Fibroblast of lung (primary cell): Measurements from ENCODE around the gene GSTA2. TPM values are rescaled to one million over a fixed set of nuclear protein-coding genes. Genes with fewer than 3 reads are reported as not detected.

Experiments
- DNase-seq, 2 donors: peaks; one replicate each; pipeline versions ENCODE4 v3.0.0 to v3.0.0-alpha.2; 2010; ENCODE audit warnings: low read depth in 2 of 2
- H2AFZ ChIP-seq: 2 replicates; pipeline ENCODE4 v1.5.1; 2012; ENCODE audit warnings: low read length, control low read depth, inconsistent platforms
- H3K27ac ChIP-seq: 2 replicates; pipeline ENCODE4 v1.5.1; 2011; ENCODE audit warnings: low read length, control low read depth; ENCODE audit not compliant: insufficient read depth
- H3K27me3 ChIP-seq: 2 replicates; pipeline ENCODE4 v1.5.1; 2011; ENCODE audit warnings: mild to moderate bottlenecking, low read length; ENCODE audit not compliant: control insufficient read depth, insufficient read depth
- H3K36me3 ChIP-seq: 2 replicates; pipeline ENCODE4 v1.5.1; 2011; ENCODE audit warnings: low read length; ENCODE audit not compliant: control insufficient read depth, insufficient read depth
- H3K4me1 ChIP-seq: 2 replicates; pipeline ENCODE4 v1.5.1; 2011; ENCODE audit warnings: low read length; ENCODE audit not compliant: control insufficient read depth, insufficient read depth; ENCODE audit errors: extremely low read depth
- H3K4me2 ChIP-seq: 2 replicates; pipeline ENCODE4 v1.5.1; 2011; ENCODE audit warnings: low read length, control low read depth; ENCODE audit not compliant: insufficient read depth; ENCODE audit errors: extremely low read depth
- H3K4me3 ChIP-seq, 4 experiments: fragments of 200-600 bp in 1 of 4; sonication (generic) in 1 of 4; replicated peaks in 1 of 4; 2 replicates each; pipeline ENCODE4 v1.5.1; 2011 to 2016; ENCODE audit warnings: low read length in 4 of 4, low read depth in 3 of 4, mild to moderate bottlenecking in 3 of 4, control low read depth in 2 of 4, inconsistent platforms in 1 of 4, mixed read lengths in 1 of 4; ENCODE audit not compliant: insufficient read depth in 1 of 4; ENCODE audit errors: control extremely low read depth in 1 of 4
- H3K79me2 ChIP-seq: 2 replicates; pipeline ENCODE4 v1.5.1; 2012; ENCODE audit warnings: mild to moderate bottlenecking, low read length, inconsistent platforms; ENCODE audit not compliant: control insufficient read depth, insufficient read depth
- H3K9ac ChIP-seq: 2 replicates; pipeline ENCODE4 v1.5.1; 2011; ENCODE audit warnings: mild to moderate bottlenecking, low read length, control low read depth; ENCODE audit not compliant: insufficient read depth
- H3K9me3 ChIP-seq: 2 replicates; pipeline ENCODE4 v1.5.1; 2012; ENCODE audit warnings: low read depth, low read length; ENCODE audit not compliant: control insufficient read depth, insufficient read depth
- H4K20me1 ChIP-seq: 2 replicates; pipeline ENCODE4 v1.5.1; 2011; ENCODE audit warnings: low read length; ENCODE audit not compliant: control insufficient read depth, insufficient read depth; ENCODE audit errors: extremely low read depth
- CTCF ChIP-seq, 2 donors: IDR thresholded peaks in 1 of 2; conservative IDR thresholded peaks in 1 of 2; 1 replicate in 1 of 2; 2 replicates in 1 of 2; pipeline ENCODE4 v1.5.1; 2011 to 2012; ENCODE audit warnings: low read length in 2 of 2, control low read depth in 1 of 2, inconsistent platforms in 1 of 2, low read depth in 1 of 2, mild to moderate bottlenecking in 1 of 2
- EZH2 ChIP-seq: IDR thresholded peaks from 2 replicates; pipeline ENCODE4 v1.5.1; 2012; ENCODE audit warnings: low read length, control low read depth, mild to moderate bottlenecking; ENCODE audit errors: missing control alignments
- polyA plus RNA-seq, 2 donors: library from polyadenylated mRNA; depleted of rRNA in 1 of 2; stranded (reverse) in 1 of 2; unstranded in 1 of 2; fragments of >200 nt; gene quantifications; 2 replicates each; pipeline ENCODE4 v1.2.1, GENCODE V29; 2011 to 2012; ENCODE audit warnings: missing spikeins in 1 of 2
- total RNA-seq: library from RNA; depleted of rRNA; stranded (reverse); fragments of >200 nt; gene quantifications from 2 replicates; pipeline ENCODE4 v1.2.1, GENCODE V29; 2014

The GSTA2 gene
- total and polyA plus RNA-seq, 2 donors (not counting 1 experiment from before 2014, with no cell fraction given) = not detected

- H3K4me3 ChIP-seq = no peak overlapping the region
- H3K9me3 ChIP-seq = no peaks in the 10 kb centered on the region
- no peak overlapping the region for H3K9ac ChIP-seq
- TF ChIP-seq CTCF (conservative IDR thresholded peaks at IDR 0.05 in 1 of 2, IDR thresholded peaks at IDR 0.05 in 1 of 2; ENCODE audit: low read depth in 1 of 2, low read length in 2 of 2) (no peak), EZH2 (no peak)
- H4K20me1 ChIP-seq = no peaks in the 10 kb centered on the region
- no peak overlapping the region for H3K27ac ChIP-seq
- no peak overlapping the region for H3K4me2 ChIP-seq
- H3K27me3 ChIP-seq = peaks cover 2% of the 10 kb centered on the region
- no peaks in the 10 kb centered on the region for H3K36me3 ChIP-seq
- H3K79me2 ChIP-seq = no peaks in the 10 kb centered on the region
- no peak overlapping the region for H2AFZ ChIP-seq
- DNase-seq = no peak
- no peaks in the 10 kb centered on the region for H3K4me1 ChIP-seq
Measured at GRCh38 chr6:52729576-52729975, 33.7 kb downstream of the GSTA2 start.

DNA sequence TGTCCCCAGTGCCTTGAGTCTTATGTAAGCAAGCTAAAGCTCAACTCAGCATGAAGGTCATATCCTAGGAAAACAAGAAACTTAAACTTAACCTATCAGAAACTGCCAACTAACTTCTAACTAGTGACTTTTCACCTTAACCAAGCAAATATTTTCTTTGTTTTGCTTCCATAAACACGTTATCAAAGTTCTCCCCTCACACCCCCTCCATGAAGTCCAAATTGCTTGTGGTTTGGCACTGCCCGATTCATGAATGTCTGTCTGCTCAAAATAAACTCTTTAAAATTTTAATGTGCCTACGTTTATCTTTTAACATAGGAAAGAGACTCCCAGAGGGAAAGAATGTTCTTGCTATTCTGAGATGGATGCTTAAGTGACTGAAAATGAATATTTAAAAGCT, 34.9 kb downstream of the GSTA2 start:
- no peak overlapping the region for H2AFZ ChIP-seq
- no peak overlapping the region for H3K4me3 ChIP-seq
- H3K79me2 ChIP-seq = no peaks in the 10 kb centered on the region
- H3K9me3 ChIP-seq = no peaks in the 10 kb centered on the region
- peaks cover 2% of the 10 kb centered on the region for H3K27me3 ChIP-seq
- H3K36me3 ChIP-seq = no peaks in the 10 kb centered on the region
- DNase-seq = peak in 1 of 2 donors; percentile 74
- H3K27ac ChIP-seq = no peak overlapping the region
- TF ChIP-seq CTCF (conservative IDR thresholded peaks at IDR 0.05 in 1 of 2, IDR thresholded peaks at IDR 0.05 in 1 of 2; ENCODE audit: low read depth in 1 of 2, low read length in 2 of 2) (no peak), EZH2 (no peak)
- no peaks in the 10 kb centered on the region for H4K20me1 ChIP-seq
- no peak overlapping the region for H3K9ac ChIP-seq
- no peak overlapping the region for H3K4me2 ChIP-seq
- H3K4me1 ChIP-seq = no peaks in the 10 kb centered on the region

GRCh38 chr6:52727908-52728307, 35.4 kb downstream of the GSTA2 start:
- H3K9ac ChIP-seq = no peak overlapping the region
- H2AFZ ChIP-seq = no peak overlapping the region
- no peak overlapping the region for H3K4me3 ChIP-seq
- no peak overlapping the region for H3K27ac ChIP-seq
- TF ChIP-seq CTCF (conservative IDR thresholded peaks at IDR 0.05 in 1 of 2, IDR thresholded peaks at IDR 0.05 in 1 of 2; ENCODE audit: low read depth in 1 of 2, low read length in 2 of 2) (no peak), EZH2 (no peak)
- H3K27me3 ChIP-seq = peaks cover 2% of the 10 kb centered on the region
- no peaks in the 10 kb centered on the region for H3K36me3 ChIP-seq
- H3K4me2 ChIP-seq = no peak overlapping the region
- no peaks in the 10 kb centered on the region for H4K20me1 ChIP-seq
- DNase-seq = no peak
- no peaks in the 10 kb centered on the region for H3K4me1 ChIP-seq
- H3K9me3 ChIP-seq = no peaks in the 10 kb centered on the region
- H3K79me2 ChIP-seq = no peaks in the 10 kb centered on the region
